NCI-H187 treated with DMSO at 0.1 percent for 48 hours (cell line): ENCODE data around the gene ZC3H15.
"Not testable (repeated sequence)": the region's sequence is repeated elsewhere in the genome, so short reads cannot be mapped to it uniquely, and the experiment has no call there.

Experiments used
- DNase-seq: peaks from one replicate; lab custom pipeline; 2025; lab: John Stamatoyannopoulos, UW

Gene ZC3H15

GRCh38 chr2:186485871-186486650 lies at the start of gene ZC3H15:
Gene ZC3H15 (plus strand): TSS chr2:186486260. CDS start chr2:186486383, 123 bp downstream.
- no peak for DNase-seq

DNA sequence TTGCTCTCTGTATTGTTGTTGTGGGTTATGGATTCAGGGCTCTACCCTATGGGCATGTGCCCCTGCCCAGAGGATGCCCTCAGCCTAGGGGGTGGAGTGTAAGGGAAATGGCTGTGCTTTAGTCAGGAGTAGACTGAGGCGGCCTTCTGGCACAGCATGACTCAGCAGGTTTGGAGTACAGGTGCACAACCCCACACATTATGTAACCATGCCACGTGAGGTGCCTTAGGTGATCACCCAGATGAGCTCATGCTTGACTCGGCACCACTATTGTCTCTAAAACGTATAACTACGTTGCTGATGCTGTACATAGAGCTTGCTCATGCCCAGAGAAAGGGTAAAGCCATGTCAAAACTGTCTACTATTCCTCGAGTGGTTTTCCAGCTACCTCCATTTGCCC lies 48.3 kb upstream of the ZC3H15 start:
- no peak for DNase-seq

GRCh38 chr2:186439673-186440095 lies 46.4 kb upstream of the ZC3H15 start:
- DNase-seq, result not testable (repeated sequence)

DNA sequence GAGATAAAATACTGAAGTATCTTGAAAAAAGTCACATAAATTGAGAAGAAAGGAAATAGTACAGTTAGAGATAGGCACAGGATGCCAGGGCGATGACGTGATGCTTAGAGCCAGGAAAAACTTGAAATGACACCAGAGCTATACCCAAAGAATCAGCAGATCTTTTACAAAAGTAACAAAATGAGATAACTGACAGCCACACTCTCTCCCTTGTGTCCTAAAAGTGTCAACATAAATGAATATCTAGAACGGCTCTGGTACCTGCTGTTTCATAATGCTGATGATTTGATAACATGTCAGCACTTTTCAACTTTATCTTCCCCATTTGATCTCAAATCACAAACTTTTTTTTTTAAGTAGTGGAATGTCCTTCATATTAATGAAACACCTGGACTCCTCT lies 45.6 kb upstream of the ZC3H15 start:
- DNase-seq, result no peak

DNA sequence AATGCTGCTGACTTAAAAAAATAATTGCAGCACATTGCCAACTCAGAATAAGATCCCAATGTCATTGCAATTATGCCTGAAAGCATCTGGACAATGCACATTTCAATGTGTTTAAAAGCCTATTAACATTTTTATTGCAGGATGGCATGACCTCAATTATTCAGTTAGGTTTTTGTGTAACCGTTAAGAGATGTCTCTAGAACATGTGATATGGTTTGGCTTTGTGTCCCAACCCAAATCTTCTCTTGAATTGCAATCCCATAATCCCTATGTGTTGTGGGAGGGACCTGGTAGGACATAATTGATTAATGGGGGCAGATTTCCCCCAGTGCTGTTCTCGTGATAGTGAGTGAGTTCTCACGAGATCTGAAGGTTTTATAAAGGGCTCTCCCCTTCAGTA lies 43.2 kb upstream of the ZC3H15 start:
- no peak for DNase-seq

DNA sequence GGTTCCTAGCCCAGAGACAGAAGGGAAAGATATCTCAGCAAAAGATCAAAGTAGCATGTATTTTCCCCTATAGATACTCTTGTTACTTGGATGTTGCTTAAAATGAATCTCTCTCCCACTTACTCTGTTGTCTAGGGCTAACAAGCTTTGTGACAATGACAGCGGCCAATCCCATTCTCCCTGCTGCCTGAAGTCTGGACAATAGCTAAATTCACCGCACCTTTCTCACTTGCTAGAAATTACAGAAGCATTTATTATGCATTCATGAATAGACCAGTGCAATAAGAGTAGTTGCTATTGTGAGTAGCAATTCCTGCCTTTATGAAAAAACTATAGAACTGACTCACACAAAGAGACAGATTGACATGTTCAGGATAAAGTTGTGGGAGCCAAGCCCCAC lies 42.2 kb upstream of the ZC3H15 start:
- no peak for DNase-seq

GRCh38 chr2:186445506-186445905 lies 40.6 kb upstream of the ZC3H15 start:
- DNase-seq, result no peak

- no peak for DNase-seq
Observed at GRCh38 chr2:186455613-186456012, 30.4 kb upstream of the ZC3H15 start.

DNA sequence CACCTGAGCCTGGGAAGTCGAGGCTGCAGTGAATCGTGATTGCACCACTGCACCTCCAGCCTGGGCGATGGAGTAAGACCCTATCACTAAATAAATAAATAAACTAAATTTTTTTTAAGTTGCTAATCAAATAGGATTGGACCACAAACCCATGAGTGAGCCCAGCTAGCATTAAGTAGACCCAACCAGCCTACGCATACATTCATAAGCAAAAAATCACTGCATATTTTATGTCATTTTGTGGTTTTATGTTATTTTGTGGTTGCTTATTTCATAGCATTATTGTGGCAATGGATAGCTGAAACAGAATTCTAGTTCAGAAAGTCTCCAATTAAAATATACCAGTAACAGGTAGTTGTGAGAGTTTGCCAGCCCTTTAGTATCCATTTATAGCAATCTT lies 29.1 kb upstream of the ZC3H15 start:
- no peak for DNase-seq

DNA sequence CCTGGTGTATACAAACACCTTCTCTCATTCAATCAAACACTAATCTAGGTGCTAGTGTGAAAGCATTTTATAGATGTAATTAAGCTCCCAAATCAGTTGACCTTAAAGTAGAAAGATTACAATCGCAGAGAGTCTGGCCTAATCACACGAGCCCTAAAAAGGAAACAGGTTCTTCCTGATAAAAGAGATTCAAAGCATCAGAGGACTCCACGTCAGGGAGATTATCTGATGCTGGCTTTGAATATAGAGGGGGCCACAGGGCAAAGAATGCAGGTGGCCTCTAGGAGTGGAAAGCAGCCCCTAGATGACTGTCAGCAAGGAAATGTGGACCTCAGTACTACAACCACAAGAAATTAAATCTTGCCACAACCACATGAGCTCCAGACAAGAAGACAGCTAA lies 28.2 kb upstream of the ZC3H15 start:
- no peak for DNase-seq

- DNase-seq, result no peak
Observed at GRCh38 chr2:186459009-186459408, 27.1 kb upstream of the ZC3H15 start.

DNA sequence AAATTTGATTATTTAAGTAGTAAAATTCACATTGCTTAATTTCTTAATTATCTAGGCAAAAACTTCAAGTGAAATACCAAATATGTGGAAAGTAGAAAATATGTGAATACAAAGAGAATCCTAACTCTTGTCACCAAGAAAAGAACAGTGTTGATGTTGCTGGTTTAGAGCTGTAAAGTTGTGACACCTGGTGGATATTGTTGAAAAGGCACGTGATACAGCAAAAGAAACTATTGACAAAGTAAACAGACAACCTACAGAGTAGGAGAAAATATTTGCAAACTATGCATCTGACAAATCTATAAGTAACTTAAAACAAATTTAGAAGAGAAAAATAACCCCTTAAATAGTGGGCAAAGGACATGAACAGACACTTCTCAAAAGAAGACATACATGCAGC lies 25.6 kb upstream of the ZC3H15 start:
- no peak for DNase-seq

DNA sequence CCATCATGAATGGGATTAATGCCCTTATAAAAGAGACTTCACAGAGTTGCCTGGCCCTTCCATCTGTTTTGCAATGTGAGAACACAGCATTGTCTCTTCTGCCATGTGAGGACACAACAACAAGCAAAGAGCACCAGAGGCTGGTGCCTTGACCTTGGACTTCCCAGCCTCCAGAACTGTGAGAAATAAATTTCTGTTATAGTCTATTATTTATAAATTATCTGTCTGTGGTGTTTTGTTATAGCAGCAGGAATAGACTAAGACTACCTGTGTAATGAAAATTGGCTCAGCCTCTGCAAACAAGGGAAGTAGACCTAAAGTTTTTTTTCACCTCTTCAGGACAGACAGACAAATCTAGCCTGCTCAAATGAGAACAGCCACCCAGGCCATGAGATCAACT lies 19.3 kb upstream of the ZC3H15 start:
- no peak for DNase-seq

DNA sequence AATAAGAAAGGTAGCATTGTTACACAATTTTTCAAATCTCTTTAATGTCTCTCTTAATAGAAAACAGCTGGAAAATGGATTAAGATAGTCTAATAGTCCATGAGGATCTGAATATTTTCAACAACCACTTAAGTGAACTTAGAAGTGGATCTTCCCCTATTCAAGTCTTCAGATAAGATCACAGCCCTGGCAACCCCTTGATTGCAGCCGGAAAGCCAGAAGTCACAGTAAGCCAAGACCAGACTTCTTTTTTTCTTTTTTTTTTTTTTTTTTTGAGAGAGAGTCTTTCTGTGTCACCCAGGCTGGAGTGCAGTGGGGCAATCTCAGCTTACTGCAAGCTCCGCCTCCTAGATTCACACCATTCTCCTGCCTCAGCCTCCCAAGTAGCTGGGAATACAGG lies 18.6 kb upstream of the ZC3H15 start:
- no peak for DNase-seq

GRCh38 chr2:186472722-186473493 lies 13.2 kb upstream of the ZC3H15 start:
- DNase-seq, result not testable (repeated sequence)

GRCh38 chr2:186474239-186474638 lies 11.8 kb upstream of the ZC3H15 start:
- not testable (repeated sequence) for DNase-seq

GRCh38 chr2:186477790-186478189 lies 8.3 kb upstream of the ZC3H15 start:
- DNase-seq, result no peak

GRCh38 chr2:186480991-186481390 lies 5.1 kb upstream of the ZC3H15 start:
- no peak for DNase-seq

DNA sequence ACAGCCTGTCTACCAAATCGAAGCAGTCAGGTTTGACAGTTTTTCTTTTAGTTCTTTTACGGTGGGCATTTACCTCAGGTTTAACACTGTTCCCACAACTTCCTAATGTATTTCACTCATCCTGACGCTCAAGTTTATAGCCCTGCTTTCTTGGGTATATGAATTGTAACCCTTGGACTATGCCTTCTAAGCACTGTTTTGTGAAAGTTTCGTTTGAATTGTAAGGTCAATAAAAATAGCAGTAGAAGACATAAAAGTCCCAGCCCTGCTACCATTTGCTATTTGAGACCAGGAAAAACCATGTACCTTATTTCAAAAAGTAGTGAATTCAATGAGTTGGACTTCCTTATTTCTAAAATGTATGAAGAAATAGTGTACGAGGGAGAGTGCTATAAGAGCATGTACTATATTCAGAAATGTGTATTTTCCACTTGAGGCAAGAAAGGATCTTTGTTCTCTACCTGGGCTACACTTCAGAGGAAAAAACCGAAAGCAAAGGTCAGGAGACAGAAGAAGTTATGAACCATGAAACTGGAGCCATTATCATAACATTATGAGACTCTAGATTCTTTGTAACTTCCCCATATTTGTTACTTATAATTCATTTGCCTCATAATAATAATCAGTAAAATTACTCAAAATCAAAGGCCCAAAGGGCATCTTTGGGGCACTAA lies 1.9 kb upstream of the ZC3H15 start:
- no peak for DNase-seq

- DNase-seq, result no peak
Observed at GRCh38 chr2:186485576-186485870, 537 bp upstream of the ZC3H15 start.

DNA sequence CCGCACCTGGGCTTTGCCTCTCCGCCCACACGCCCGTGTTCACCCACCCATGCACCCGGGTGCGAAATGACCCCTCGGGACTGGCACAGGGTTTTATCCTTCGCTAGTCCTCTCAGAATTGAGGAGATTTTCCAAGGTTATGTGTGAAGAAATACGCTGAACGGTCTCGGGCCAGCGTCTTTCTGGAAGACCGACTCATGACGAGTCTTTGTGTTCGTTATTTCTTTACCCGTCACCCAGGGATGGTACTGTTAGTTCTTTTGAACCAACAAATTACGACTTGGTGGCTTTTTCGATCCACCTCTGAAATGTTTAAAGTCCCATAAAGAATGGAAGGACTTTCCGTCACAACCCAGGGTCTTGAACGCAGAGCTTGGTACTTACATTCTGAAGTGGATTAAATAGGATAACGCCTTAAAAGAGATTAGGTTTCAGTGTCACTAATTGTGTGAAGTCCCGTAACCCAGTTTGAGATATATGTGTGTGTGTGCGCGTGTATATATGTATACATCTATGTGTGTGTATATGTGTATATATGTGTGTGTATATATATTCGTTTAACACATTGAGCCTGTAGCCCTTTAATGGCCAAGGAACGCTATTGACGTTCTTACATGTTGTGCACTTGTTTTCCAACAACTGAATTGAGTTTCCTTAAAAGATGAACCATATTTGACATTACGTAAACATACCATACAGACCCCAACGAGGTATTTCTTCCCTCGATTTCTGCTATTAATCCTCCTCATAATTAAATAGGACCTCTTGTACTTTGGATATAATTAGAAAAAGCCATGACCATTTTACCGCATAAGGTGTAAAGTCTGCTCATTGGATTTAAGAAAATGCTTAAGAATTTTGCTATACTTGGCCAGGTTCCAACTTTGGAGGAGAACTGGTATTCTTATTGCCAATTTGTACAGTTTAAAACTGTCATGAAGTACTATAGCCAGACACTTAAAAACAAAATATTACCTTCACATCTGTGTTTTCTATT lies 889 bp downstream of the ZC3H15 start:
- DNase-seq, result no peak

- DNase-seq, result no peak
Observed at GRCh38 chr2:186493564-186494085, 7.6 kb downstream of the ZC3H15 start.
